Activated gamma-delta T cell (primary cell): ENCODE results near the gene SNAPC2.

Experiments
- DNase-seq: peaks from one replicate; lab custom pipeline; 2025; lab: John Stamatoyannopoulos, UW
- total RNA-seq, 2 donors: gene quantifications; one replicate each; lab custom pipeline; 2026; lab: John Stamatoyannopoulos, UW

Gene SNAPC2, protein sequence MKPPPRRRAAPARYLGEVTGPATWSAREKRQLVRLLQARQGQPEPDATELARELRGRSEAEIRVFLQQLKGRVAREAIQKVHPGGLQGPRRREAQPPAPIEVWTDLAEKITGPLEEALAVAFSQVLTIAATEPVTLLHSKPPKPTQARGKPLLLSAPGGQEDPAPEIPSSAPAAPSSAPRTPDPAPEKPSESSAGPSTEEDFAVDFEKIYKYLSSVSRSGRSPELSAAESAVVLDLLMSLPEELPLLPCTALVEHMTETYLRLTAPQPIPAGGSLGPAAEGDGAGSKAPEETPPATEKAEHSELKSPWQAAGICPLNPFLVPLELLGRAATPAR
- total RNA-seq: 11.8 to 12.0 reads per million in 2 donors

DNA sequence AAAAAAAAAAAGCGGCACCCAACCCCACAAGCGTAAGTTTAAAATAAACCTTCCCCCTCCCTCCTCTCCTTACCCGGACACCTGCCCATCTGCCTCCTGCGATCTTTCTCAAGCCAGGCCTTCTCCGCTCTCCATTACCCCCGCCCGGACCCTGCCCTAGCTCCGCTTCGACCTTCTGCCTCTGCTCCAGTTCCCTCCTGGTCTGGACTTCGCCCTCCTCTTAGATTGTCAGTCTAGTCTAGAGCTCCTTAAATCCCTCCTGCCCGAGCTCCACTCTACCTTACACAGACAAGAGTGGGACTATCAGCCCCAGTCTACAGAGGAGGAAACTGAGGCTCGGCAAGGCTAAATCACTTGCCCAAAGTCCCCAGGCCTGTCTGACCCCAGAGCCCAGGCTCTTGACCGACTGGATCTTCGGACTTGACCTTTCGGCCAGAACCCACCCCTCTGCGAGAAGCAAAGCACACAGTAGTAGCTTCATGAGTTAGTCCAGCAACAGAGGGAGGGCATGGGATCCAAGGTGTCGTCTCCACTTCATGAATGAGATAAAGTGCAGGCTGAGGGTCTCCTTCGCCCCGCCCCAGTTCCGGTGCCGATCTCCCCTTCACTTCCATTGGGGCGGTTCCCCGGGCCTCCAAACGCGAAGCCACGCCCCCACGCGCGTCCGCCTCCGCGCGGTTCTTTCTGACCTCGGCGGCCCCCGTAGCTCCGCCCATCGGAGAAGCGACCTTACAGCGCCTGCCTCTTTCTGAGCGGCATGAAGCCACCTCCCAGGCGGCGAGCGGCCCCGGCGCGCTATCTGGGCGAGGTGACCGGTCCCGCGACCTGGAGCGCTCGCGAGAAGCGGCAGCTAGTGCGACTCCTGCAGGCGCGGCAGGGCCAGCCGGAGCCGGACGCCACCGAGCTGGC lies at the start of gene SNAPC2:
TSS of gene SNAPC2 (plus strand) at position 729 of the 909 bp plus-strand sequence. CDS start at position 758, 29 bp downstream.
- DNase-seq: peak; percentile 90

GRCh38 chr19:7870571-7871436 lies 49.3 kb upstream of the SNAPC2 start:
- DNase-seq: no peak

DNA sequence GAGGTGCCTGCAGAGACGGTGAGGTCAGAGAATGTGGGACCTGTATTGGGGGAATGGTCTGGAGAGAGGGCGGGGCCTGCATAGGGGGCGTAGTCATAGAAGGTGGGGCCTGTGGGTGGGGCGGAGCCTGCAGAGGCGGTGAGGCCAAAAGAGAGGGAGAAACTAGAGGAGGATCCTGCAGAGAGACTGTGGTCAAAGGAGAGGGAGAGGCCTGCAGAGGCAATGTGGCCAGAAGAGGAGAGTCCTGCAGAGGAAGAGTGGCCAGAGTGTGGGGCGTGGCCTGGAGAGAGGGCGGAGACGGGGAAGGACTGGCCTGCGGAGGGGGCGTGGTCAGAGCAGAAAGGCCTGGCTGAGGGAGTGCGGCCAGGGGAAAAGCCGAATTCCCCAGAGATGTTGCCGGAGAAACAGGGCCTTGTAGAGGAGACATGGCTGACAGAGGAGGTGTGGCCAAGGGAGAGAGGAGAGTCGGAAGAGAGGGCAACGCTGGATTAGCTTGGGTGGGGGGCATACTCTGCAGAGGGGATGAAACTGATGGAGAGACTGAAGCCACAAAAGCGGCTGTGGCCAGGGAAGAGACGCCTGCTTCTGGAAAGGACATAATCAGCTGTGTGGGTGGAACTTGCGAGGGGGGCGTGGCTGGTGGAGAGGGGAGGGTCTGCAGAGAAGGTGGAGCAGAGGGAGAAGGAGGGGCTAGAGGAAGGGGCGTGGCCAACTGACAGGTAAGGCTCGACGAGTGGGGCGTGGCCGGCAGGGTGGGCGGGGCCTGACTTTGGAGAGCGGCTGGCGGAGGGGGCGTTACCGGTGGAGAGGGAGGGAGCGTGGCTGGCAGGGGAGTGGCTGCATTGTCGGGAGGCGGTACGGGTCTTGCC lies 48.5 kb upstream of the SNAPC2 start:
- DNase-seq: peak; percentile 62

DNA sequence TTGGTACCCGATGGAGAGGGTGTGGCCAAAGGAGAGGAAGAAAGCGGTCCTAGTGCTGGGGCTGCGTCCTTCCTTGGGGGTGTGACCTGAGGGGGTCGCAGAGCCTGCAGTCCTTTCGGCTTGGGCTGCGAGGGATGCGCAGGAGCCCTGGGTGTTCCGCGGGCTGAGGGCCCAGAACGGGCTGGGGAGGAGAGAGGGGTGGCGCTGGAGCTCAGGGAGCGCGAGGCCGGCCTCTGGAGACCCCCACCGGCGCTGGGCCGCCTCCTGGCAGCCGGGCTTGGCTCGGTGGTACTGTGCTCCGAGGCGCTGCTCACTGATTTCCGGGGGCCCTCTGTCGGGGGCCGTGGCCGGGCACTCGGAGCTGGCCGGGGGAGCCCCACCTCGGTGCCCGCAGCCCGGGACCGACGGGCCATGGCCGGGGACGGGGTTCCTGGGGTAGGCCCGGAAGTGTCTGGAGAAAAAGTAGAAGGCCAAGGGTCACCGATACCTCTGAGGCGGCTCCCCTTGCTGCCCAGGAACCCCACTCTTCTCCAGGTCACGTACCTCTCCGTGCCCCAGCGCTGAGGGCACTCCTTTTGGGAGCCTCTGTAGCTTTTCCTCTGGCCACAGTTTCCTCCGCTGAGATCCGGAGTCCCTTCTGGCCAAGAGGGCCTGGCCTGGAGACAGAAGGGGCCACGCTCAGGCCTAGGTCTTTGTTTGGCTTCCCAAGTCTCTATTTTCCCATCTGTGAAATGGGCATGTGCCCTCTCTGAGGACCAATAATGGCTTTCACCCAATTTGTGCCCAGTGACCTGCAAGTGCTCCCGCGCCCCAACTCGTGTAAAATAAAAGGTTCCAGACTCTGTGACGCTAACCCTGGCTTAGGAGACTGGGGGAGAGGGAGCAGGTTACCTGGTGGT lies 47.6 kb upstream of the SNAPC2 start:
- no peak for DNase-seq

- no peak for DNase-seq
Measured at GRCh38 chr19:7873304-7874075, 46.6 kb upstream of the SNAPC2 start.

DNA sequence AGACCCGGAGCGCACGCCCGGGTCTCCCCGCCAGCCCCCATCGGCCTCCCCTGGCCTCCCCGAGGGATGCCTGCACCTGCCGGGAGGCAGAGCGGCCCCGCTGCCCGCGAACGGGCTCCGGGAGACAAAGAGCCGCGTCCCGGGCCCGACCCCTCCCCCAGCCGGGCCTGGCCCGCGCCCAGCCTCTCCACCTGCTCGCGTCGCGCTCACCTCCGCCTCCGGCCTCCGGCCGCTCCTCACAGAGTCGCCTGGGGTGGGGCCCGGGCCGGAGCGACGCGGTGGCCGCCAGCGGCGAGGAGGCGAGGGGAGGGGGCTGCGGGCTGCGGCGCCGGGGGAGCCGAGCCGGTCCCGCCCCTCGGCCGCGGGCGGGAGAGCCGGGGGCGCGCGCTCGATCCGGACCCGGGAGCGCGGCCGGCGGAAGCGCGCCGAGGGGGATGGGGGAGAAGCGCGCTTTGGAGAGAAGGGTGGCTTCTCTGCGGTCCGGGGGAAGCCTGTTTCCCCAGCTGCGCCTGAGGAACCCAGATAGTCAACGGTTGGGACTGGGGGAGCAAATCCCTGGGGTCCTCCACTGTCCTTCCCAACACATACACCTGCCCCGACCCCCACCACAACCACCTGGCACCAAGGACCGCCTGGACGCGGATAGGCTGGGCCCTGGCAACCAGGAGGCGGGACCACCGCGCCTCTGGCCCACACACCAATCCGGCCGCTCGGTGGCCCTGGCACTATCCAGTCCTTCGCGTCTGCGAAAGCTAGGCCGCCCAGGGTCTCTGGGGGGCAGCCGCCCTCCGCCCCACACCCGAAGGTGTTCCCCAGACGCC lies 45.9 kb upstream of the SNAPC2 start, which contains the start of gene PRR36:
TSS of gene PRR36 (minus strand) at position 315 of the 821 bp plus-strand sequence. CDS start 701 bp downstream, outside the sequence.
- no peak for DNase-seq

GRCh38 chr19:7874897-7875273 lies 45.3 kb upstream of the SNAPC2 start:
- no peak for DNase-seq

DNA sequence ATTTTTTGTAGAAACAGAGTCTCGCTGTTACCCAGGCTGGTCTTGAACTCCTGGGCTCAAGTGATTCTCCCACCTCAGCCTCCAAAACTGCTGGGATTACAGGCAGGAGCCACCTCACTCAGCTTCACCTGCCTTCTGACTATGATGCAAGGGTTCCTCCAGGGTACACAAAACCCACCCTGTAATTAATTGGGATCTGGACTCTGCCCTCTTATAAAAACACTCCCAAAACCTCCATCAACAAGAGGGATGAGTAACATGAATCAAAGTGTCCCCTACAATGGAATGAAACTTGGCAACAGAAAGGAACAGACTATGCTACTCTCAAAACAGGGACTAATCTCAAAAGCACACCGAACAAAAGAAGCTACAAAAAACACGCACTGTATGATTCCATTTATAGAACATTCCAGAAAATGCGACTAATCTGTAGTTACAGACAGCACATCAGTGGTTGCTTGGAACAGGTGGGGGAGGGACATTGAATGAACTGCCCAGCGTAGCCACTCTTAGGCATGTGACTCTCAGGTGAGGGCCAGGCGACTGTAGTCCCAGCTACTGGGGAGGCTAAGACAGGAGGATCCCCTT lies 42.8 kb upstream of the SNAPC2 start:
- no peak for DNase-seq

- no peak for DNase-seq
Measured at GRCh38 chr19:7879111-7879807, 40.9 kb upstream of the SNAPC2 start.

- no peak for DNase-seq
Measured at GRCh38 chr19:7879836-7880235, 40.3 kb upstream of the SNAPC2 start.

GRCh38 chr19:7881910-7882309 lies 38.2 kb upstream of the SNAPC2 start:
- no peak for DNase-seq

DNA sequence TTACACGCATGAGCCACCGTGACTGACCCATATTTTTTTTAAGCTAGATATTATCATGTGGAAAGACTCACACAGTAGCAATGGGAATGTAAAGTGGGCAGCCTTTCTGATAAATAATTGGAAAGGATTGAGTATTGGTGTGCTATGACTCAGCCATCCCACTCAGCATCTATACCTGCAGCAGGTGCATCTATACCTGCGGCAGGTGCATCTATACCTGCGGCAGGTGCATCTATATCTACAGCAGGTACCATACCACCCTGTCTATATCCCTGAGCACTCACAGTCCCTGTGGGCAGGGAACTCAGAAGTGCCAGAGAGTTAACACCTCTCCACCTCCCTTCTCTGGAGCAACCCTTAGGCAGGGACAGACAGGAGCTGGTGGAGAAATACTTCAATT lies 37.0 kb upstream of the SNAPC2 start:
- DNase-seq: no peak

- no peak for DNase-seq
Measured at GRCh38 chr19:7883796-7884570, 36.2 kb upstream of the SNAPC2 start.

- DNase-seq: no peak
Measured at GRCh38 chr19:7885818-7886217, 34.3 kb upstream of the SNAPC2 start.

- DNase-seq: no peak
Measured at GRCh38 chr19:7887408-7888144, 32.6 kb upstream of the SNAPC2 start.
